Muscle layer of duodenum (tissue), 2 donors: ENCODE data around the gene HIVEP3.

Experiments
- H3K27ac ChIP-seq: one replicate; pipeline ENCODE4 v1.7.0; 2013; ENCODE audit warnings: mild to moderate bottlenecking, low read length
- H3K27me3 ChIP-seq: one replicate; pipeline ENCODE4 v1.7.0; 2013; ENCODE audit warnings: low read depth, mild to moderate bottlenecking, control low read depth, low read length
- H3K36me3 ChIP-seq, 2 donors: one replicate each; pipeline ENCODE4 v1.7.0; 2013; ENCODE audit warnings: low read length in 2 of 2, control low read depth in 1 of 2, mild to moderate bottlenecking in 1 of 2; ENCODE audit not compliant: insufficient read depth in 2 of 2, control insufficient read depth in 1 of 2
- H3K4me1 ChIP-seq, 2 donors: one replicate each; pipeline ENCODE4 v1.7.0; 2013; ENCODE audit warnings: low read length in 2 of 2, mild to moderate bottlenecking in 2 of 2, control low read depth in 1 of 2, moderate library complexity in 1 of 2; ENCODE audit not compliant: insufficient read depth in 2 of 2, control insufficient read depth in 1 of 2
- H3K4me3 ChIP-seq, 2 donors: one replicate each; pipeline ENCODE4 v1.7.0; 2013; ENCODE audit warnings: low read length in 2 of 2, low read depth in 1 of 2, mild to moderate bottlenecking in 1 of 2
- H3K9me3 ChIP-seq, 2 donors: one replicate each; pipeline ENCODE4 v1.7.0; 2013; ENCODE audit warnings: low read length in 2 of 2, control low read depth in 1 of 2, mild to moderate bottlenecking in 1 of 2; ENCODE audit not compliant: control insufficient read depth in 1 of 2
- donor health status: healthy.

Gene HIVEP3

GRCh38 chr1:41495210-41495948 lies 423.3 kb downstream of the HIVEP3 start:
- Histone ChIP-seq H3K9me3 (no peaks in the 10 kb centered on the region), H3K27me3 (no peaks in the 10 kb centered on the region), H3K4me3 (peak overlapping the region in 1 of 2 donors; percentile 36), H3K36me3 (no peaks in the 10 kb centered on the region), H3K27ac (peak overlapping the region; percentile 31), H3K4me1 (peaks cover 0 to 18% of the 10 kb centered on the region in 2 donors)

- Histone ChIP-seq H3K4me3 (no peak overlapping the region), H3K27me3 (no peaks in the 10 kb centered on the region), H3K27ac (no peak overlapping the region), H3K9me3 (no peaks in the 10 kb centered on the region), H3K36me3 (no peaks in the 10 kb centered on the region), H3K4me1 (peaks cover 0 to 18% of the 10 kb centered on the region in 2 donors)
Measured at GRCh38 chr1:41494351-41495209, 424.1 kb downstream of the HIVEP3 start.

GRCh38 chr1:41493626-41494350 lies 424.9 kb downstream of the HIVEP3 start:
- no peaks in the 10 kb centered on the region for H3K27me3 ChIP-seq
- H3K27ac ChIP-seq: no peak overlapping the region
- H3K4me1 ChIP-seq: peaks cover 0 to 18% of the 10 kb centered on the region in 2 donors
- H3K36me3 ChIP-seq: no peaks in the 10 kb centered on the region
- H3K9me3 ChIP-seq: no peaks in the 10 kb centered on the region
- H3K4me3 ChIP-seq: no peak overlapping the region

GRCh38 chr1:41493117-41493536 lies 425.6 kb downstream of the HIVEP3 start:
- no peak overlapping the region for H3K27ac ChIP-seq
- no peak overlapping the region for H3K4me3 ChIP-seq

GRCh38 chr1:41492341-41492848 lies 426.3 kb downstream of the HIVEP3 start:
- H3K4me3 ChIP-seq: no peak overlapping the region
- H3K27ac ChIP-seq: no peak overlapping the region
- H3K4me1 ChIP-seq: peaks cover 3 to 20% of the 10 kb centered on the region in 2 donors
- no peaks in the 10 kb centered on the region for H3K36me3 ChIP-seq
- H3K27me3 ChIP-seq: peaks cover 3% of the 10 kb centered on the region
- no peaks in the 10 kb centered on the region for H3K9me3 ChIP-seq

More at GRCh38 chr1:41493117-41493536, 425.6 kb downstream of the HIVEP3 start:
- no peaks in the 10 kb centered on the region for H3K9me3 ChIP-seq
- H3K4me1 ChIP-seq: peaks cover 0 to 18% of the 10 kb centered on the region in 2 donors
- no peaks in the 10 kb centered on the region for H3K36me3 ChIP-seq
- H3K27me3 ChIP-seq: no peaks in the 10 kb centered on the region

GRCh38 chr1:41490911-41491310 lies 427.8 kb downstream of the HIVEP3 start:
- H3K27ac ChIP-seq: no peak overlapping the region
- H3K4me1 ChIP-seq: peaks cover 10 to 24% of the 10 kb centered on the region in 2 donors
- H3K9me3 ChIP-seq: no peaks in the 10 kb centered on the region
- H3K36me3 ChIP-seq: no peaks in the 10 kb centered on the region
- H3K27me3 ChIP-seq: peaks cover 3% of the 10 kb centered on the region
- no peak overlapping the region for H3K4me3 ChIP-seq

GRCh38 chr1:41489561-41489960 lies 429.2 kb downstream of the HIVEP3 start:
- no peaks in the 10 kb centered on the region for H3K36me3 ChIP-seq
- H3K4me1 ChIP-seq: peaks cover 15 to 30% of the 10 kb centered on the region in 2 donors
- H3K27ac ChIP-seq: no peak overlapping the region

GRCh38 chr1:41488040-41488951 lies 430.4 kb downstream of the HIVEP3 start:
- H3K4me3 ChIP-seq: no peak overlapping the region
- peaks cover 3% of the 10 kb centered on the region for H3K27me3 ChIP-seq
- H3K4me1 ChIP-seq: peaks cover 15 to 42% of the 10 kb centered on the region in 2 donors
- H3K27ac ChIP-seq: no peak overlapping the region
- H3K9me3 ChIP-seq: no peaks in the 10 kb centered on the region
- no peaks in the 10 kb centered on the region for H3K36me3 ChIP-seq

More at GRCh38 chr1:41489561-41489960, 429.2 kb downstream of the HIVEP3 start:
- no peaks in the 10 kb centered on the region for H3K9me3 ChIP-seq
- H3K27me3 ChIP-seq: peaks cover 3% of the 10 kb centered on the region
- no peak overlapping the region for H3K4me3 ChIP-seq

- no peaks in the 10 kb centered on the region for H3K9me3 ChIP-seq
- H3K27me3 ChIP-seq: peaks cover 3% of the 10 kb centered on the region
- H3K4me1 ChIP-seq: peaks cover 22 to 52% of the 10 kb centered on the region in 2 donors
- H3K4me3 ChIP-seq: no peak overlapping the region
- H3K27ac ChIP-seq: no peak overlapping the region
- no peaks in the 10 kb centered on the region for H3K36me3 ChIP-seq
Measured at GRCh38 chr1:41487126-41488039, 431.3 kb downstream of the HIVEP3 start.
